ENCODE results near the gene CLRN3.
A peak's percentile ranks its signal among the peaks of the same experiment; 100 is the strongest.

Gene CLRN3

GRCh38 chr10:127874671-127875448 lies 17.9 kb downstream of the CLRN3 start:
- DNase-seq, result peak; percentile 34 to 68 (median 38)

GRCh38 chr10:127873901-127874470 lies 18.8 kb downstream of the CLRN3 start:
- no peak for DNase-seq

DNA sequence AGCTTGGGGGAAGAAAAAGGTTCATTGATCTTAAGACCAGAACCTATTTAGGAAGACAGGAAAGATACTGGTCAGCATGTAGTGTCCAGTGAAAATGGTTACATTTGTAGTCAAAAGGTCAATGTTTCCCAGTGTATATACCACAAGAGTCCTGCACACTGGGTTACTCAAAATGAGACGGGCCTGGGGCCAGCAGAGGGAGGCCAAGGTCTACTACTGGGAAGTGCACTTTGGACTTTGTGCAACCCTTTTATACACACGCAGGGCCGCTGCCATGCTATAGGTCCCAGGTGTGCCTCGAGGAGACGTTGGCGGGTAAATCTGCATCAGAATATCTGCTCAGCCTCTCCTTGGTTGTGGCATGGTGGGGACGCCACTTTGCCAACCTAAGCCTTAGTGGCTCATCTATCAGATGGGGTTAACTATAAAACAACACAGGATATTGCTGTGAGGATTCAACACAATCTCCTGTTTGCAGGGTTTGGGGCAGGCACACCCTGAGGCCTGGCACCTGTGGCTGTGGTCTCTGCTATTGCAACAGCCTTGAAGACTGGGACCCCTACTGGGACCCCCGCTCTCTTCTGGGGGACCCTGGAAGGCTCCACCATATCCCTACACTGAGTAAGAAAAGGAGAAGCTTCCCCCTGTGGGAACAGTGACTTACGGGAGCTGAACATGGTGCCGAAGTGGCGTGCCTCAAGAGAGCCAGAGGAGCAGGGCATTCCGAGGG lies 19.7 kb downstream of the CLRN3 start:
- peak; percentile 16 to 67 (median 44) for DNase-seq

DNA sequence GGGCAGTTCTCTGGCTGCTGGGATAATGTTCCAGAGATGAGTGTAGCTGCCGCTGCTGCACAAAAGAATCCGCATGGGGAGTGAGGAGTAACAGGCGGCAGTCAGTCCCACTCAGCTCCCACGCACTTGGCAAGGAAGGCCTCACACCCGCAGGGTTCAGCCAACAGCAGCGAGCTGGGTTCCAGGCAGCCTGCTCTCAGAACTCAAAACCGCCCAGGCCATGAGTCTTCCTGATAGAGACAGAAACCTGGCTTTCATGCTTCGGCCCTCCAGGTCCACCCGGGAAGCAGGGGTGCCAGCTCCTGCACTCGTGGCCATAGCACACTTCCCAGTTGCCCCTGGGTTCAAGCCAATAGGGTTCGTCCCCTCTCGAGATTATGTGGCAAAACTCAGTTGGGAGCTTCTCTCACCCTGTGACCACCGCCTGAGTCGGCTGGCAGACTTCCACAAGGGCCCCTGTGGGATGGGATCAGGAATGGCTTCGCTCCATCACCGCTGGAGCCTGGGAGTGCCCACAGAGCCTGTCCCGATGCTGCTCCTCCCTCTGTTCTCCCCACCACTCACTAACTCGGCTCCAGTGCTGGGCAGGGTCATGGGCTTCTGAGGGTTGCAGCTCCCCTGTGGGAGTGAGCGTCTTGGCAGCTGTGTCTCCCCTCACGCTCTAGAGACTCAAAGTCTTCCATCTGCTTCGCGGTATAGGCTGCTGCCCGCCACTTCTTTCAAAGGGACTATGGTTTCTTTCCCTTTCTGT lies 20.6 kb downstream of the CLRN3 start:
- DNase-seq, result no peak

GRCh38 chr10:127871631-127872010 lies 21.1 kb downstream of the CLRN3 start:
- peak in 1 of 4 experiments; percentile 17 for DNase-seq

DNA sequence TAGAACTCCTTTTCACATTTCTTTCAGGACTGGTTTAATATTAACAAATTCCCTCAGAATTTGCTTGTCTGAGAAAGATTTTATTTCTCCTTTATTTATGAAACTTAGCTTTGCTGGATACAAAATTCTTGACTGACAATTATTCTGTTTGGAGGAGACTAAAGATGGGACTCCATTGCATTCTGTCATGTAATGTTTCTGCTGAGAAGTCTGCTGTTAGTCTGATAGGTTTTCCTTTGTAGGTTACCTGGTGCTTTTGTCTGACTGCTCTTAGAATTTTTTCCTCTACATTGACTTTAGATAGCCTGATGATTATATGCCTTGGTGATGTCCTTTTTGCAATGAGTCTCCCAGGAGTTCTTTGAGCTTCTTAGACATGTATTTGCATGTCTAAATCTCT lies 23.4 kb downstream of the CLRN3 start:
- DNase-seq, result no peak

DNA sequence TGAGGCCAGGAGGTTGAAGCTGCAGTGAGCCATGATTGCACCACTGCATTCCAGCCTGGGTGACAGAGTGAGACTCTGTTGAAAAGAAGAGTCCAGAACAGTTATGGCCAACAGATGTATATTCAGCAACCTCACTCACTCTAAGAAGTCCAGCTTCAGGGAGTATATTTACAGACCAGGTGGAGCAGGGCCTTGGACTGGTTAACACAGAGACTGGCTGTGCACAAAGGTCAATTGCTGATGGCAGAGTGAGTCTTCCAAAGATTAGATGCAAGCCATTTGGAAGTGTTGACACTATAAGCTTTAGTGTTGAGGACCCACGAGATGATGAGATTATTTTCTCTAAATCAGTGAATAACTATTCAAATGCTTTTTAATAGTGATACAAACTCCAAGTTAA lies 24.9 kb downstream of the CLRN3 start:
- no peak for DNase-seq

DNA sequence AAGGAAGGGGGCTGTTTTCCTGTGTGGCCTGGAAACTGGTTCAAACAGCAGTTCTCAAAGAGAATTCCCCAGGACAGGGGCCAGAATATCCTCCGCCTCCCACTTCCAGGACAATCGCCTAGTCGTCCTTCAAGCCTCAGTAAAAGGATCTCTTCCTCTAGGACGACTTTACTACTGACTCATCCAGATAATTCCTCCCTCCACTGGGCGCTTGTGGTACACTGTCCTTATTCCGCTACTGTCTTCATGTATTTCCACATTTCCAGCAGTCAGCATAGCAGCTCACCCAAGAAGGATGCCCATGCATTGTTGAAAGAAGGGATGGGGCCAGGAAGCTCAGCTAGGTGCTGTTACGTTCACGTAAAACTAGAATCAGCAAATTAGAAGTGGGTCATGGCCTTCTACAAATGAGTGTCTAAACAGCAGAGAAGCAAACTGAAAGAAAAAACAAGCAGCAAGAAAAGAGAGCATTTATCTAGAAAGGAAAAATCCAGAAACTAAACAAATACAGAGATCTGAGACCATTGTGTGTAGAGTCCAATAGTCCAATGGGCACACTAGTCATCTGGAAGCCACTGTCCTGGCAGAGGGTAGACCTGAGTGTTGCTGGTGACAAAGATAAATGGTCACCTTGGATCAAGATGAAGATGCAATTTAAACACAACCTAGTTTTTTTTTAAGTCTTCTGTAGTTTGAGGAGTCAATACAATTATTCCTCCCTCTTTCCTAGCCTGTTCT lies 26.3 kb downstream of the CLRN3 start:
- DNase-seq, result no peak

DNA sequence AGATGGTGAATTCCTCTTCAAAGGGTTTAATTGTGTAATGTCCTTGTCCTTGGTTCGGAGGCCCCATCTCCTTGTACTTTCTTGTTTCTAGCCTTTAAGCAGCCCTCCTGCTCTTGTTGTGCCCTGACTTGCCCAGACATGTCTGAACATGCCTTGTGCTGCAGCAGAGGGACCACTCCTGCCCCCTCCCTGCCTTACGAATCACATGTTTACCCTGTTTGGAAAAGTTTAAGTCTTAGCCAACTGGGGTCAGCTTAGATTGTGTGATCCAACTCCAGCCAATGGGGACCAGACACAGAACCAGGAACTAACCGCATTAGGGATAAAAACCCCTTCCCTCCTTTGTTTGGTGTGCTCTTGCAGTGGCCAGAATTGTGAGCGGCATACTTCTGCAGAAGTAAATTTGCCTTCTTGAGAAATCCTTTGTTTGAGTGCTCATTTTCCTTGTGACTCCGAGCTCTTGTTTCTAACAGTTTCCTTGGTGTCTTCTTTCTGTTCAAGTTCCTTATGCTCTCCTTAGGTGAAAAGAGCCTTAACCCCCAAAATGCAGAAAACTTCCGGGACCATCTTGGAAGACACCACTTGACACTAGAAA lies 29.4 kb downstream of the CLRN3 start:
- DNase-seq, result no peak

DNA sequence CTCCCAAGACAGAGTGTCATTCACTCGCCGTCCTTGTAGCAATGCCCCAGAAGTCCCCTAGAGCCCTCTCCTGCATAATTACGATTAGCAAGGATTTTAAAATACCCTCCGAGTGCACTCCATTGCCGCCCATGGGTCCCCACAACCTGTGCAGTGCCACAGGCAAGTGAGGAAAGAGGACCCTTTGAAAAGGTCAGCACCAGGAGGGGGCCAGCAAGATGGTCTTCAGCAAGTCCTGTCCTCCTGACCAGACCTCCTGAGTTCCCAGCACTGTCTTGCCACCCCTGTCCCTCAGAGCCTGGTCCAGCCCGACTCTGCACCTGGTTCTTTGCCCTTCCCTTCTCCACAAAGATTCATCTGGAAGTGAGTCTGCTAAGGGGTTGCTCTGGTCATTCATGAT lies 32.1 kb downstream of the CLRN3 start:
- no peak for DNase-seq

- no peak for DNase-seq
Measured at GRCh38 chr10:127855976-127856375, 36.8 kb downstream of the CLRN3 start.

GRCh38 chr10:127855591-127855881 lies 37.2 kb downstream of the CLRN3 start:
- no peak for DNase-seq

DNA sequence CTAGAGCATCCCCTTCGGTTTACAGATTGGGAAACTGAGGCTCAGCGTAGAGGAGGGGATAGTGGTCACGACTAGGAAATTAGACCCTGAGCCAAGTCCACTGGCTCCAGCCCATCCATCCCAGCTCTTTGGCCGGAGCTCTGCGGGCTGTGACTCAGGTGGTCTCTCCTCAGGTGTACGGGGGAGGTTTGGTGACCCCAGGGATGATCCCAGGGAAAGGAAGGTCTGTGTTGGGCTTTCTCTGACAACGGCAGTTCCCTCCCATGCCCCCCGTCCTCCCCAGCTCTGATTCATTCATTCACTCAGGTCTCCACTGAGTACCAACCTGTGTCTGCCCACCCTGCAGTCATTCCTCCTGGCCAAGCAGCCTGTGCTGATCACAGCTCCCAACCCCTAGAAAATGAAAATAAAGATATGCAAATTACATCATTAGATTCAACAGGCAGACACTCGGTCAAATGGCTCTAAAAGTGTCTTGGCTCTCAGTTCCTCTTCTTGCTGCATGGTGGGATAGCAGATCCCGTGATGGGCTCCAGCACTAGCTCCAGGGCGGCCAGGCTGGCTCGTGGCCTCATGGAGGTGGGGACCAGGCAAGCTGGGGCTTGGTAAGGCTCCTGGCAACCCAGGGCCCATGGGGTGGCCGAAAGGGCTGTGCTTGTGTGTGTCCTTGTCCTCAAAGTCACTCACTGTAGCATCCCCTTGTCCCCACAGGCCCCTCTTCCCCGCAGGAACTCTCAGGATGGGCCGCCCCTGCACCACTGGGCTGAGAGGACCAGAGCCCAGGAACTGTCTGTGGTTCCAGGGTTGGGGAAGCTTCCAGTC lies 37.8 kb downstream of the CLRN3 start:
- peak; percentile 59 to 71 (median 66) for DNase-seq

DNA sequence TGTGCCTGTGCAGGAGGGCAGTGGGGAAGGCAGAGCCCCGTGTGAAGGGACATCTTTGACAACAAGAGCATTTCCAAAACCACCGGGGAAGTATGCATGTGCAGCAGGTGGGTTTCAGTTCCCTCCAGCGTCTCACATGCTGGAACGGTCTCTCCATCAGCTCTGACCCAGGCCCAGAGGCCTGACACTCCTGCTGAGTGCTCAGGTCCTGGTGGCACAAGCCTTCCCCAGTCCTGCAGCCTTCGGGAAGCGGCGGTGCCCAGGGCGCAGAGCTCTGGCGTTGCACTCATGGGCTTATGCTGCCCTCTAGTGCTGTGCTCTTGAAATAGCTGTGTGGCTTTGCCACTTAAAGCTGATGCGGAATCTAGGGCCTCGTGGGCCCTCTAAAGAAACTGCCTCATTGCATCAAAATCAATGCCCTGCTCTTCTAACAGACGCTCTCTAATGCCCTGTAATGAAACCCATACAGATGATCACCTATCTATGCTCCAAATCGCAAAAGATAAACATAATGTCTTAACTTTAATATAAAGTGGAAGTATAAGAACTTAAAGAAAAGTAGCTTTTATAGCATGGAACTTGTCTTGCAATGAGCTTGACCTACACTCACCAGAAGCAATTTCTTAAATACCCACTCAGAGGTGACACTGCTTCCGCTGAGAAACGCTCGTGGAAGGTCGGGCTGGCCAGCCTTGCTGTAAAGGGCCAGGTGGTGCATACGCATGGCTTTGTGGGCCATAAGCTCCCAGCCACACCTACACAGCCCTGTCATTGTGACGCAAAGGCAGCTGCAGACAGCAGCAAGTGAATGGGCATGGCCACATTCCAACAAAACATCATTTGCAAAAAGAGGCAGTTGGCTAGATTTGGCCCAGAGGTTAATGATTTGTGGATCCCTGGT lies 38.6 kb downstream of the CLRN3 start:
- peak; percentile 83 to 91 (median 88) for DNase-seq

DNA sequence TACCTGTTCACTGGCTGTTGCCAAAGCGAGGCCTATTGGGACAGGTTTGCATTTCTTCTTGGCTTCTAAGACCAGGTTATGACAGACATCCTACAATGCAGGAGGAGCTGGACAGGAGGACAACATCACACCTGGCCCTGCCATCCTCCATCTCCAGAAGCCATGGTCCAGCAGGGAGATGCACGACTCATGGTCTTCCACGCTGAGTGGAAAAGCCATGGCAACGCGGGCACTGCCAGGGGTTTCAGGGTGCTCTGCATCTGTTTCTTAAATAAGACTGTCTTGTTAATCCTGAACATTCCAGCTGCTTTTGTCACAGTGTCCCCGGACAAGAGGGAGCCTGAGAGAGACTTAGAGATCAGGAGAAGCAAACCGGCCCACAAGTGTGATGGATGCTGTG lies 40.3 kb downstream of the CLRN3 start:
- no peak for DNase-seq

GRCh38 chr10:127851661-127852194 lies 41.0 kb downstream of the CLRN3 start:
- DNase-seq, result no peak

GRCh38 chr10:127850944-127851343 lies 41.8 kb downstream of the CLRN3 start:
- no peak for DNase-seq

- DNase-seq, result no peak
Measured at GRCh38 chr10:127849921-127850320, 42.8 kb downstream of the CLRN3 start.

DNA sequence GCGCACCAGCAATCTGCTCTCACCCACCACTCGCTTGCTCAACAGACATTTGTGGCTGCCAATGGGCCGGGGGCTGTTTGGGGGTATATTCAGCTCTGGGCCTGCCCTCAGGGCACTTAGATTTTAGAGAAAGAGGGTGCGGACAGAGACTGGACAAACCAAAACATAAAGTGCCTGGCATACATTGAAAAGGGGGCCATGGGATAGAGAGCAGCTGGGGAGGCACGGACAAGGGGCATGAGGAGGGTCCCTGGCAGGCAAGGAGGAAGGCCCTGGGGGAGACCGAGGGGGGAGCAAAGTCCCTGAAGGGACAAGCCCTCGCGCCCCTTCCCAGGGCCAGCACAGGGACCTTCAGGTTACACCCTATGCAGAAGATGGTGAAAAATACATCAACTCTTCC lies 43.5 kb downstream of the CLRN3 start:
- DNase-seq, result no peak

GRCh38 chr10:127848226-127848625 lies 44.5 kb downstream of the CLRN3 start:
- DNase-seq, result no peak
